GM10847 (cell line): ENCODE results near the gene C4orf46.

ENCODE experiments used
- POLR2A ChIP-seq: IDR thresholded peaks from 2 replicates; pipeline ENCODE4 v1.6.1; 2011; ENCODE audit not compliant: insufficient read length; ENCODE audit errors: extremely low read depth

Gene C4orf46

GRCh38 chr4:158671665-158671914 lies at the start of gene C4orf46:
C4orf46 (minus strand) TSS chr4:158671887; CDS start chr4:158671801, 86 bp downstream.
- no peak for TF ChIP-seq POLR2A

GRCh38 chr4:158715802-158716201 lies 44.1 kb upstream of the C4orf46 start:
- no peak for TF ChIP-seq POLR2A

GRCh38 chr4:158714937-158715336 lies 43.2 kb upstream of the C4orf46 start:
- no peak for TF ChIP-seq POLR2A

GRCh38 chr4:158710814-158711213 lies 39.1 kb upstream of the C4orf46 start:
- no peak for TF ChIP-seq POLR2A

GRCh38 chr4:158704274-158704673 lies 32.6 kb upstream of the C4orf46 start:
- no peak for TF ChIP-seq POLR2A

GRCh38 chr4:158688813-158689212 lies 17.1 kb upstream of the C4orf46 start:
- TF ChIP-seq POLR2A: no peak

GRCh38 chr4:158682066-158682465 lies 10.4 kb upstream of the C4orf46 start:
- TF ChIP-seq POLR2A: no peak

GRCh38 chr4:158681629-158682028 lies 9.9 kb upstream of the C4orf46 start:
- TF ChIP-seq POLR2A: no peak

GRCh38 chr4:158678767-158679166 lies 7.1 kb upstream of the C4orf46 start:
- TF ChIP-seq POLR2A: no peak

- no peak for TF ChIP-seq POLR2A
These were observed 4.4 kb upstream of the C4orf46 start for GRCh38 chr4:158676076-158676475.

GRCh38 chr4:158673633-158674032 lies 1.9 kb upstream of the C4orf46 start:
- TF ChIP-seq POLR2A: no peak

GRCh38 chr4:158671915-158672806 lies 474 bp upstream of the C4orf46 start, which contains the start of gene ETFDH:
ETFDH (plus strand) TSS chr4:158672296; CDS start chr4:158672457, 161 bp downstream.
- peak; percentile 44 for TF ChIP-seq POLR2A

- peak; percentile 9 for TF ChIP-seq POLR2A
These were observed 567 bp downstream of the C4orf46 start for GRCh38 chr4:158670975-158671664.

- TF ChIP-seq POLR2A: no peak
These were observed 2.4 kb downstream of the C4orf46 start for GRCh38 chr4:158669310-158669709.

- no peak for TF ChIP-seq POLR2A
These were observed 4.0 kb downstream of the C4orf46 start for GRCh38 chr4:158667651-158668198.

- TF ChIP-seq POLR2A: no peak
These were observed 4.8 kb downstream of the C4orf46 start for GRCh38 chr4:158666892-158667291.

- no peak for TF ChIP-seq POLR2A
These were observed 6.9 kb downstream of the C4orf46 start for GRCh38 chr4:158664806-158665205.

- TF ChIP-seq POLR2A: no peak
These were observed 14.4 kb downstream of the C4orf46 start for GRCh38 chr4:158657291-158657690.
